PFSK-1 (cell line): ENCODE measurements around the gene TENT5C.

ENCODE experiments used
- POLR2AphosphoS5 ChIP-seq: IDR thresholded peaks from 2 replicates; pipeline ENCODE4 v1.6.1; 2012; ENCODE audit warnings: low read depth, mild to moderate bottlenecking, control low read depth, low read length, moderate library complexity
- TAF1 ChIP-seq: IDR thresholded peaks from 2 replicates; pipeline ENCODE4 v1.6.1; 2012; ENCODE audit warnings: low read length, control low read depth, borderline replicate concordance; ENCODE audit not compliant: insufficient read depth

DNA sequence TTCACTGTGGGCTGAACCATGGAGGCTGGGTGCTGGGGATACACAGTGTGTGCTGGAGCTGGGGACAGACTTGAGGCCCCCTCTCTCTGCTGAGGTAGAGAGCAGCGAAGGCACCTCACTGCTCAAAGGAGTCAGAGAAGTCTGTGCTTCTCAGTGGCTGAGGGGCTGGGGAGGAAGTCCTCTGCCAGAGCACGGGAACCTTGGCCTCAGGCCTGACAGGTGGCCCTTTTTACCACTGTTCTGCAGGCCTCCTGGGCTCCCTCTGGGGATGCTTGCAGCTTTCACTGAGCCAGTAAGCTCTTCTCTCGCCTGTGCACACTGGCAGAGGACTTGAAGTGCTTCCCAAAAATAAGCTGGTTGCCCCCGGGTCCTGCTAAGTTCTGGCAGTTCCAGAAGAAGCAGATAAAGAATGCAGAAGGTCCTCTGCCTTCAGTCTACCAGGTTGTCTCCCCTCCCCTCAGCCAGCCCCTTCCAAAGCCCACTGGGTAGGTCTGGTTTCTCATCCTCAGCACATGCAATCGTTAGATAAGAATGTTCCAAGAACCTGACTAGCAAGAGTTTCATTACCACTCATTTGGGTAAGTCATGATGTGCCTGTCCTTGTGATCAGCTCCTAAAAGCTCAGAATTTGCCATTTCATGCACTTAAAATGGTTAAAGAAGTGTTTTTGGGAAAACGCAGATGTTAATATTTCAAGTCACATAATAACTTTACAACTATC lies 53.9 kb downstream of the TENT5C start:
- no peak for TF ChIP-seq TAF1
- TF ChIP-seq POLR2AphosphoS5 = no peak
